Nephron progenitor cell (in vitro differentiated cells): Measurements from ENCODE around the gene MOB1B.
"Not testable (repeated sequence)": the region's sequence is repeated elsewhere in the genome, so short reads cannot be mapped to it uniquely, and the experiment has no call there.

Source experiments
- DNase-seq: peaks from one replicate; pipeline ENCODE4 v3.0.0; 2021
- H3K27ac Mint-ChIP-seq: 2 replicates; pipeline ENCODE4 v1.8.0; 2021; ENCODE audit warnings: mild to moderate bottlenecking, moderate library complexity, mixed read lengths
- H3K27me3 Mint-ChIP-seq: 2 replicates; pipeline ENCODE4 v1.8.0; 2021; ENCODE audit warnings: mild to moderate bottlenecking, low read depth, mixed read lengths; ENCODE audit not compliant: poor library complexity
- H3K36me3 Mint-ChIP-seq: 2 replicates; pipeline ENCODE4 v1.8.0; 2021; ENCODE audit warnings: low read depth, mixed read lengths
- H3K4me1 Mint-ChIP-seq: 2 replicates; pipeline ENCODE4 v1.8.0; 2021; ENCODE audit warnings: mixed read lengths
- H3K4me3 Mint-ChIP-seq: 2 replicates; pipeline ENCODE4 v1.8.0; 2021; ENCODE audit warnings: mild to moderate bottlenecking, moderate library complexity, mixed read lengths
- H3K9me3 Mint-ChIP-seq: 2 replicates; pipeline ENCODE4 v1.8.0; 2021; ENCODE audit warnings: mild to moderate bottlenecking, moderate library complexity, mixed read lengths
- CTCF ChIP-seq: fragments of 200-600 bp; sonication (generic); IDR thresholded peaks from 2 replicates; pipeline ENCODE4 v1.5.0; 2021; ENCODE audit warnings: antibody characterized with exemption

MOB1B gene

GRCh38 chr4:70997036-70997435 is 94.9 kb downstream of the MOB1B start:
- peaks cover 81% of the 10 kb centered on the region for H3K36me3 Mint-ChIP-seq
- no peaks in the 10 kb centered on the region for H3K27me3 Mint-ChIP-seq
- H3K9me3 Mint-ChIP-seq, result peaks cover 59% of the 10 kb centered on the region
- H3K4me1 Mint-ChIP-seq, result peaks cover 42% of the 10 kb centered on the region
- DNase-seq, result no peak
- no peak for TF ChIP-seq CTCF
- peak overlapping the region; percentile 91 for H3K4me3 Mint-ChIP-seq
- no peak overlapping the region for H3K27ac Mint-ChIP-seq

GRCh38 chr4:70997546-70997945 is 95.4 kb downstream of the MOB1B start:
- Mint-ChIP-seq H3K36me3 (peaks cover 86% of the 10 kb centered on the region), H3K9me3 (peaks cover 64% of the 10 kb centered on the region), H3K4me3 (peak overlapping the region; percentile 91), H3K4me1 (peaks cover 41% of the 10 kb centered on the region), H3K27ac (no peak overlapping the region), H3K27me3 (no peaks in the 10 kb centered on the region)
- TF ChIP-seq CTCF, result no peak
- no peak for DNase-seq

GRCh38 chr4:70999639-71000038 is 97.5 kb downstream of the MOB1B start:
- Mint-ChIP-seq H3K4me1 (peaks cover 42% of the 10 kb centered on the region), H3K9me3 (peaks cover 71% of the 10 kb centered on the region), H3K36me3 (peaks cover 96% of the 10 kb centered on the region)
- not testable (repeated sequence) for DNase-seq, H3K4me3 Mint-ChIP-seq, H3K27ac Mint-ChIP-seq, H3K27me3 Mint-ChIP-seq

GRCh38 chr4:71001363-71001762 is 99.2 kb downstream of the MOB1B start:
- H3K9me3 Mint-ChIP-seq, result peaks cover 60% of the 10 kb centered on the region
- H3K27me3 Mint-ChIP-seq, result not testable (repeated sequence)
- peaks cover 79% of the 10 kb centered on the region for H3K36me3 Mint-ChIP-seq

GRCh38 chr4:71004281-71004851 is 102.2 kb downstream of the MOB1B start:
- H3K36me3 Mint-ChIP-seq, result peaks cover 49% of the 10 kb centered on the region
- peak; percentile 11 for DNase-seq
- H3K4me3 Mint-ChIP-seq, result peak overlapping the region; percentile 27
- peak overlapping the region; percentile 14 for H3K27ac Mint-ChIP-seq
- TF ChIP-seq CTCF, result no peak
- peaks cover 44% of the 10 kb centered on the region for H3K9me3 Mint-ChIP-seq
- H3K27me3 Mint-ChIP-seq, result no peaks in the 10 kb centered on the region
- H3K4me1 Mint-ChIP-seq, result peaks cover 19% of the 10 kb centered on the region

More at GRCh38 chr4:71001363-71001762, 99.2 kb downstream of the MOB1B start:
- H3K4me1 Mint-ChIP-seq, result peaks cover 31% of the 10 kb centered on the region
- not testable (repeated sequence) for H3K4me3 Mint-ChIP-seq, H3K27ac Mint-ChIP-seq, DNase-seq

GRCh38 chr4:71005025-71005424 is 102.9 kb downstream of the MOB1B start:
- not testable (repeated sequence) for H3K4me3 Mint-ChIP-seq, DNase-seq, H3K27ac Mint-ChIP-seq, H3K27me3 Mint-ChIP-seq
- Mint-ChIP-seq H3K36me3 (peaks cover 46% of the 10 kb centered on the region), H3K9me3 (peaks cover 37% of the 10 kb centered on the region), H3K4me1 (peaks cover 19% of the 10 kb centered on the region)

- no peak for TF ChIP-seq CTCF
- peaks cover 25% of the 10 kb centered on the region for H3K9me3 Mint-ChIP-seq
- H3K27ac Mint-ChIP-seq, result no peak overlapping the region
- peaks cover 19% of the 10 kb centered on the region for H3K4me1 Mint-ChIP-seq
- H3K27me3 Mint-ChIP-seq, result no peaks in the 10 kb centered on the region
- no peak for DNase-seq
- no peak overlapping the region for H3K4me3 Mint-ChIP-seq
- H3K36me3 Mint-ChIP-seq, result peaks cover 39% of the 10 kb centered on the region
Measured at GRCh38 chr4:71006203-71006907, 104.2 kb downstream of the MOB1B start.
